SU-DHL-6 (cell line): Measurements from ENCODE around the gene ZC3HAV1.

Experiments
- EZH2phosphoT487 ChIP-seq: fragments of 200-600 bp; sonication (generic), shearing (Covaris generic); conservative IDR thresholded peaks from 2 replicates; pipeline ENCODE4 v1.6.1; 2018; ENCODE audit warnings: mild to moderate bottlenecking, antibody characterized with exemption, low read length, moderate library complexity, mixed read lengths
- TF ChIP-seq, protein P1 (sequence below): fragments of 200-600 bp; sonication (generic); IDR thresholded peaks from one replicate; pipeline ENCODE4 v1.5.1; 2017; ENCODE audit warnings: antibody characterized with exemption, mild to moderate bottlenecking, low read length, moderate library complexity; ENCODE audit not compliant: insufficient read depth, poor library complexity, severe bottlenecking

- TF ChIP-seq, protein P1, sequence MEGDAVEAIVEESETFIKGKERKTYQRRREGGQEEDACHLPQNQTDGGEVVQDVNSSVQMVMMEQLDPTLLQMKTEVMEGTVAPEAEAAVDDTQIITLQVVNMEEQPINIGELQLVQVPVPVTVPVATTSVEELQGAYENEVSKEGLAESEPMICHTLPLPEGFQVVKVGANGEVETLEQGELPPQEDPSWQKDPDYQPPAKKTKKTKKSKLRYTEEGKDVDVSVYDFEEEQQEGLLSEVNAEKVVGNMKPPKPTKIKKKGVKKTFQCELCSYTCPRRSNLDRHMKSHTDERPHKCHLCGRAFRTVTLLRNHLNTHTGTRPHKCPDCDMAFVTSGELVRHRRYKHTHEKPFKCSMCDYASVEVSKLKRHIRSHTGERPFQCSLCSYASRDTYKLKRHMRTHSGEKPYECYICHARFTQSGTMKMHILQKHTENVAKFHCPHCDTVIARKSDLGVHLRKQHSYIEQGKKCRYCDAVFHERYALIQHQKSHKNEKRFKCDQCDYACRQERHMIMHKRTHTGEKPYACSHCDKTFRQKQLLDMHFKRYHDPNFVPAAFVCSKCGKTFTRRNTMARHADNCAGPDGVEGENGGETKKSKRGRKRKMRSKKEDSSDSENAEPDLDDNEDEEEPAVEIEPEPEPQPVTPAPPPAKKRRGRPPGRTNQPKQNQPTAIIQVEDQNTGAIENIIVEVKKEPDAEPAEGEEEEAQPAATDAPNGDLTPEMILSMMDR = no peak
- TF ChIP-seq EZH2phosphoT487 = no peak
Observed at GRCh38 chr7:139084709-139085108, 24.8 kb downstream of the ZC3HAV1 start.
